H1 (cell line): ENCODE measurements around the gene SLC22A8. TPM values are rescaled to one million over a fixed set of nuclear protein-coding genes. Genes with fewer than 3 reads are reported as not detected.

Experiments used
- CTCF ChIA-PET: fragments of 300-600 bp; sonication (Branson Sonifier 250); formaldehyde crosslinking; loops from one replicate; lab custom pipeline; 2021; ENCODE audit not compliant: partially characterized antibody; lab: Charles Lee
- POLR2A ChIA-PET: fragments of 300-600 bp; sonication (Branson Sonifier 250); formaldehyde crosslinking; loops from one replicate; lab custom pipeline; 2021; ENCODE audit warnings: inconsistent platforms; ENCODE audit not compliant: partially characterized antibody; lab: Charles Lee
- DNase-seq, 2 experiments: peaks; one replicate each; pipeline versions ENCODE4 v3.0.0 to v3.0.0-alpha.2; 2010 to 2022; ENCODE audit warnings: low spot score in 2 of 2, low read depth in 1 of 2, mixed read lengths in 1 of 2
- FAIRE-seq: peaks from 2 replicates; lab custom pipeline; 2011; peaks lifted over from hg19 to GRCh38; lab: Jason Lieb, UNC
- H2AFZ ChIP-seq: 2 replicates; pipeline ENCODE4 v1.8.1; 2012; ENCODE audit warnings: low read length, inconsistent platforms
- H2AK5ac ChIP-seq: 2 replicates; pipeline ENCODE4 v1.6.1; 2013; ENCODE audit warnings: low read depth, low read length
- H2BK120ac ChIP-seq: replicated peaks from 2 replicates; pipeline ENCODE3; 2013; ENCODE audit warnings: low read depth, low read length, inconsistent platforms
- H2BK12ac ChIP-seq: 2 replicates; pipeline ENCODE4 v1.6.1; 2013; ENCODE audit warnings: low read depth, low read length
- H2BK15ac ChIP-seq: 2 replicates; pipeline ENCODE4 v1.6.1; 2013; ENCODE audit warnings: low read length
- H2BK20ac ChIP-seq: 2 replicates; pipeline ENCODE4 v1.6.1; 2013; ENCODE audit warnings: low read length
- H2BK5ac ChIP-seq: 2 replicates; pipeline ENCODE4 v1.6.1; 2013; ENCODE audit warnings: low read depth, low read length
- H3K14ac ChIP-seq: 2 replicates; pipeline ENCODE4 v1.6.1; 2013; ENCODE audit warnings: inconsistent platforms; ENCODE audit not compliant: insufficient read length
- H3K18ac ChIP-seq: 2 replicates; pipeline ENCODE4 v1.6.1; 2013; ENCODE audit warnings: low read length; ENCODE audit errors: extremely low read depth
- H3K23ac ChIP-seq: 2 replicates; pipeline ENCODE4 v1.6.1; 2013; ENCODE audit warnings: inconsistent platforms; ENCODE audit not compliant: insufficient read length
- H3K23me2 ChIP-seq: 2 replicates; pipeline ENCODE4 v1.6.1; 2013; ENCODE audit warnings: low read depth, low read length
- H3K27ac ChIP-seq: 2 replicates; pipeline ENCODE4 v1.6.1; 2011; ENCODE audit warnings: low read depth, low read length, inconsistent platforms
- H3K27me3 ChIP-seq, 4 experiments: replicated peaks in 1 of 4; 1 replicate in 1 of 4; 2 replicates in 3 of 4; pipeline versions ENCODE4 v1.6.1 to v1.8.1; 2011 to 2013; ENCODE audit warnings: low read length in 3 of 4, mild to moderate bottlenecking in 3 of 4, inconsistent platforms in 2 of 4, mixed read lengths in 2 of 4, moderate library complexity in 1 of 4; ENCODE audit not compliant: control insufficient read depth in 3 of 4, insufficient read depth in 3 of 4; ENCODE audit errors: extremely low read depth in 1 of 4
- H3K36me3 ChIP-seq, 4 experiments: 2 replicates each; pipeline versions ENCODE4 v1.6.1 to v1.8.1; 2011 to 2013; ENCODE audit warnings: mild to moderate bottlenecking in 4 of 4, low read length in 3 of 4, moderate library complexity in 2 of 4, control low read depth in 1 of 4, inconsistent platforms in 1 of 4; ENCODE audit not compliant: insufficient read depth in 4 of 4, control insufficient read depth in 2 of 4
- H3K4ac ChIP-seq: replicated peaks from 2 replicates; pipeline ENCODE3; 2013; ENCODE audit warnings: low read length, low read depth, mixed read lengths, inconsistent platforms; ENCODE audit not compliant: insufficient read length
- H3K4me1 ChIP-seq, 4 experiments: replicated peaks in 1 of 4; 1 replicate in 1 of 4; 2 replicates in 3 of 4; pipeline versions ENCODE4 v1.6.1 to v1.8.1; 2011 to 2013; ENCODE audit warnings: low read length in 3 of 4, inconsistent platforms in 2 of 4, mixed read lengths in 1 of 4; ENCODE audit not compliant: insufficient read depth in 4 of 4, control insufficient read depth in 3 of 4
- H3K4me2 ChIP-seq, 2 experiments: 2 replicates each; pipeline versions ENCODE4 v1.6.1 to v1.8.1; 2011 to 2013; ENCODE audit warnings: low read depth in 2 of 2, low read length in 2 of 2, control low read depth in 1 of 2, inconsistent platforms in 1 of 2, mild to moderate bottlenecking in 1 of 2; ENCODE audit not compliant: insufficient read depth in 1 of 2
- H3K4me3 ChIP-seq, 4 experiments: fragments of 200-600, 300-600 bp in 1 of 4; sonication (generic), shearing (Covaris generic), sonication (Bioruptor Twin) in 1 of 4; 2 replicates each; pipeline versions ENCODE4 v1.5.1 to v1.8.1; 2011 to 2016; ENCODE audit warnings: low read length in 4 of 4, low read depth in 3 of 4, control low read depth in 2 of 4, inconsistent platforms in 2 of 4, mild to moderate bottlenecking in 2 of 4, mixed read lengths in 1 of 4, moderate library complexity in 1 of 4; ENCODE audit not compliant: insufficient read depth in 2 of 4; ENCODE audit errors: extremely low read depth in 1 of 4
- H3K56ac ChIP-seq: replicated peaks from 2 replicates; pipeline ENCODE3; 2013; ENCODE audit warnings: low read depth, mild to moderate bottlenecking, mixed read lengths, low read length, inconsistent platforms; ENCODE audit not compliant: insufficient read length
- H3K79me1 ChIP-seq: 2 replicates; pipeline ENCODE4 v1.6.1; 2013; ENCODE audit warnings: low read depth, low read length, control low read depth
- H3K79me2 ChIP-seq, 2 experiments: 2 replicates each; pipeline versions ENCODE4 v1.6.1 to v1.8.1; 2012 to 2013; ENCODE audit warnings: low read length in 2 of 2, mild to moderate bottlenecking in 2 of 2, inconsistent platforms in 1 of 2; ENCODE audit not compliant: insufficient read depth in 2 of 2, control insufficient read depth in 1 of 2
- H3K9ac ChIP-seq, 4 experiments: replicated peaks in 1 of 4; 1 replicate in 1 of 4; 2 replicates in 3 of 4; pipeline versions ENCODE4 v1.6.1 to v1.8.1; 2011 to 2013; ENCODE audit warnings: low read depth in 3 of 4, low read length in 3 of 4, control low read depth in 2 of 4, mild to moderate bottlenecking in 2 of 4, moderate library complexity in 2 of 4, inconsistent platforms in 1 of 4; ENCODE audit errors: extremely low read depth in 1 of 4
- H3K9me3 ChIP-seq, 2 experiments: 2 replicates each; pipeline versions ENCODE4 v1.6.1 to v1.8.1; 2012 to 2013; ENCODE audit warnings: mild to moderate bottlenecking in 2 of 2, moderate library complexity in 2 of 2, control low read depth in 1 of 2, inconsistent platforms in 1 of 2, low read depth in 1 of 2, low read length in 1 of 2, mixed read lengths in 1 of 2; ENCODE audit not compliant: insufficient read depth in 2 of 2
- H4K20me1 ChIP-seq, 2 experiments: replicated peaks in 1 of 2; 2 replicates each; pipeline versions ENCODE3 to v1.8.1; 2011 to 2013; ENCODE audit warnings: inconsistent platforms in 2 of 2, low read length in 2 of 2, mild to moderate bottlenecking in 1 of 2; ENCODE audit not compliant: insufficient read depth in 2 of 2, control insufficient read depth in 1 of 2
- H4K5ac ChIP-seq: 2 replicates; pipeline ENCODE4 v1.6.1; 2013; ENCODE audit warnings: low read length, low read depth, mixed read lengths, inconsistent platforms; ENCODE audit not compliant: insufficient read length
- H4K8ac ChIP-seq: 2 replicates; pipeline ENCODE4 v1.8.0; 2013; ENCODE audit warnings: mild to moderate bottlenecking, moderate library complexity, low read length, inconsistent platforms; ENCODE audit not compliant: insufficient read depth; ENCODE audit errors: extremely low read depth
- H4K91ac ChIP-seq: replicated peaks from 2 replicates; pipeline ENCODE3; 2013; ENCODE audit warnings: low read length, mixed read lengths, inconsistent platforms; ENCODE audit not compliant: insufficient read length
- CBX8 ChIP-seq: fragments of 300-800, 300-1000 bp; sonication (generic); IDR thresholded peaks from 2 replicates; pipeline ENCODE4 v1.7.1; 2016; ENCODE audit warnings: low read depth, low read length, borderline replicate concordance
- CEBPB ChIP-seq: IDR thresholded peaks from 2 replicates; pipeline ENCODE4 v1.6.1; 2012; ENCODE audit warnings: low read depth, low read length
- CHD2 ChIP-seq: IDR thresholded peaks from 2 replicates; pipeline ENCODE4 v1.6.1; 2012; ENCODE audit warnings: low read length, improper control_type of control experiment
- CTBP2 ChIP-seq: IDR thresholded peaks from 2 replicates; pipeline ENCODE4 v1.7.0; 2011; ENCODE audit warnings: borderline replicate concordance, mild to moderate bottlenecking, moderate library complexity, mixed read lengths, low read length; ENCODE audit not compliant: insufficient read depth, insufficient read length
- EZH2 ChIP-seq: fragments of 200-600 bp; sonication (generic); IDR thresholded peaks from 2 replicates; pipeline ENCODE4 v1.7.1; 2012; ENCODE audit warnings: low read depth, mild to moderate bottlenecking, moderate library complexity, low read length, inconsistent platforms; ENCODE audit not compliant: severe bottlenecking
- FOSL1 ChIP-seq: IDR thresholded peaks from 2 replicates; pipeline ENCODE4 v1.6.1; 2011; ENCODE audit warnings: mild to moderate bottlenecking, low read depth, low read length, moderate library complexity; ENCODE audit not compliant: insufficient read depth
- JUN ChIP-seq: IDR thresholded peaks from 2 replicates; pipeline ENCODE4 v1.6.1; 2011; ENCODE audit warnings: low read depth, mild to moderate bottlenecking, improper control_type of control experiment, low read length
- KDM4A ChIP-seq: IDR thresholded peaks from one replicate; pipeline ENCODE4 v1.7.1; 2012; ENCODE audit warnings: low read depth, mild to moderate bottlenecking, moderate library complexity, low read length, inconsistent platforms; ENCODE audit not compliant: severe bottlenecking
- MAFK ChIP-seq: IDR thresholded peaks from 2 replicates; pipeline ENCODE4 v1.6.1; 2012; ENCODE audit warnings: low read depth, mild to moderate bottlenecking, improper control_type of control experiment, low read length
- PHF8 ChIP-seq: fragments of 200-600 bp; sonication (generic); conservative IDR thresholded peaks from 2 replicates; pipeline ENCODE4 v1.7.1; 2012; ENCODE audit warnings: low read depth, mild to moderate bottlenecking, inconsistent platforms, low read length, moderate library complexity
- POLR2A ChIP-seq, 2 experiments: IDR thresholded peaks; 1 replicate in 1 of 2; 2 replicates in 1 of 2; pipeline ENCODE4 v1.6.1; 2011; ENCODE audit warnings: low read depth in 2 of 2, low read length in 2 of 2, mild to moderate bottlenecking in 2 of 2; ENCODE audit errors: control extremely low read depth in 1 of 2
- RAD21 ChIP-seq, 2 experiments: IDR thresholded peaks in 1 of 2; conservative IDR thresholded peaks in 1 of 2; 2 replicates each; pipeline ENCODE4 v1.6.1; 2011; ENCODE audit warnings: low read depth in 2 of 2, low read length in 2 of 2, improper control_type of control experiment in 1 of 2, inconsistent platforms in 1 of 2, mild to moderate bottlenecking in 1 of 2, moderate library complexity in 1 of 2
- TBP ChIP-seq: IDR thresholded peaks from 2 replicates; pipeline ENCODE4 v1.6.1; 2011; ENCODE audit warnings: low read depth, low read length, improper control_type of control experiment
- WGBS, 2 experiments: shearing (Covaris generic) in 1 of 2; methylation state at CpG; one replicate each; pipeline versions ENCODE4 v1.1.6 to v1.1.7; 2013 to 2015; ENCODE audit warnings: low lambda C conversion rate in 2 of 2, mixed read lengths in 2 of 2, inconsistent platforms in 1 of 2, low coverage in 1 of 2, missing lambda C conversion rate in 1 of 2; ENCODE audit not compliant: insufficient replicate concordance in 2 of 2, insufficient coverage in 1 of 2, insufficient read length in 1 of 2; ENCODE audit errors: extremely low coverage in 1 of 2, missing lambda C conversion rate in 1 of 2; 5-methylcytosine and 5-hydroxymethylcytosine counted together
- polyA plus RNA-seq, 7 experiments: library from polyadenylated mRNA; depleted of rRNA in 3 of 7; stranded (reverse) in 5 of 7; unstranded in 2 of 7; fragments of >200 nt in 5 of 7; fragments of 200-250 nt in 2 of 7; gene quantifications; 1 replicate in 5 of 7; 2 replicates in 1 of 7; 4 replicates in 1 of 7; pipeline versions ENCODE4 v1.2.1 to v1.2.3, GENCODE V29; 2011 to 2013; ENCODE audit warnings: missing spikeins in 2 of 7, mixed read lengths in 2 of 7
- total RNA-seq: library from RNA; stranded (reverse); fragmentation: NEBNext Ultra II Directional; extraction: Animal tissue kit (Norgen Biotek cat#: 25700); gene quantifications from 2 replicates; pipeline ENCODE4 v1.2.1, GENCODE V29; 2021

SLC22A8 gene
- total and polyA plus RNA-seq, 2 of the 8 experiments (the other 6 are each of a cell fraction or from before 2014, with no cell fraction given): not detected

- H2BK15ac ChIP-seq: no peak overlapping the region
- CTCF ChIA-PET: interaction anchor here (0.9 to 13.8 kb wide), 8 partner anchors 10 to 88 kb away, joined by 3 to 132 read pairs (median 6); partner anchors contain the start of genes SLC22A6 and SLC22A8
- H2BK20ac ChIP-seq: no peak overlapping the region; the same call in 1 of the 2 replicates
- H3K23ac ChIP-seq: no peak overlapping the region
- H3K56ac ChIP-seq: no peak overlapping the region
- H3K36me3 ChIP-seq: no peaks in the 10 kb centered on the region
- H3K14ac ChIP-seq: no peak overlapping the region
- H2AK5ac ChIP-seq: no peak overlapping the region
- no peak overlapping the region for H3K4ac ChIP-seq
- H4K5ac ChIP-seq: no peak overlapping the region
- no peaks in the 10 kb centered on the region for H3K79me1 ChIP-seq
- no peak overlapping the region for H4K91ac ChIP-seq
- H3K27ac ChIP-seq: no peak overlapping the region
- WGBS, 2 experiments: 85% methylated on average over 4 of the region's 4 CpGs; no CpG with 5 or more reads in 1 of the 2 experiments
- H2BK120ac ChIP-seq: no peak overlapping the region
- H3K4me1 ChIP-seq: no peaks in the 10 kb centered on the region; a peak in 1 of 7 replicates
- H3K79me2 ChIP-seq: no peaks in the 10 kb centered on the region
- no peaks in the 10 kb centered on the region; a peak in 2 of 7 replicates for H3K27me3 ChIP-seq
- POLR2A ChIA-PET: interaction anchor here (1.8 kb wide), 1 partner anchor 13 kb away, joined by 6 read pairs; no protein-coding TSS in a partner anchor
- H2BK12ac ChIP-seq: no peak overlapping the region
- H3K23me2 ChIP-seq: no peaks in the 10 kb centered on the region
- H3K4me3 ChIP-seq: no peak overlapping the region
- no peak overlapping the region for H2AFZ ChIP-seq
- H3K9me3 ChIP-seq: peaks cover 0 to 4% of the 10 kb centered on the region in 2 experiments; a peak in 2 of 4 replicates
- no peak overlapping the region for H3K4me2 ChIP-seq
- H4K8ac ChIP-seq: no peak overlapping the region
- no peak overlapping the region for H3K9ac ChIP-seq
- FAIRE-seq: no peak
- no peaks in the 10 kb centered on the region for H4K20me1 ChIP-seq
- no peak overlapping the region for H3K18ac ChIP-seq
- no peak overlapping the region for H2BK5ac ChIP-seq
- no peak for DNase-seq
- no peak for TF ChIP-seq KDM4A
- no peak for TF ChIP-seq POLR2A (IDR thresholded peaks at IDR 0.05; ENCODE audit: control extremely low read depth in 1 of 2, low read depth in 2 of 2, low read length in 2 of 2)
- TF ChIP-seq CTBP2: no peak
- no peak for TF ChIP-seq TBP
- no peak for TF ChIP-seq JUN
- TF ChIP-seq CEBPB: no peak
- TF ChIP-seq CHD2: no peak
- no peak for TF ChIP-seq RAD21 (IDR thresholded peaks at IDR 0.05 in 1 of 2, conservative IDR thresholded peaks at IDR 0.05 in 1 of 2; ENCODE audit: low read depth in 2 of 2, low read length in 2 of 2)
- TF ChIP-seq CBX8: no peak
- TF ChIP-seq FOSL1: no peak
- TF ChIP-seq MAFK: no peak
- no peak for TF ChIP-seq PHF8
- no peak for TF ChIP-seq EZH2
Measured at GRCh38 chr11:62994775-62995174, 20.9 kb downstream of the SLC22A8 start.
